HG03521 (cell line): Measurements from ENCODE around the gene FARP1.

Experiments
- ATAC-seq: cut with Tn5 transposase; IDR thresholded peaks from one replicate; pipeline ENCODE4 v1.9.1; 2021; ENCODE audit warnings: mild to moderate bottlenecking, moderate library complexity; ENCODE audit not compliant: unreplicated experiment

Gene FARP1

GRCh38 chr13:98200211-98200878 is 57.5 kb downstream of the FARP1 start:
- no peak for ATAC-seq

- ATAC-seq, result no peak
Measured at GRCh38 chr13:98201189-98201588, 58.3 kb downstream of the FARP1 start.

GRCh38 chr13:98201984-98202383 is 59.1 kb downstream of the FARP1 start:
- ATAC-seq, result no peak

- no peak for ATAC-seq
Measured at GRCh38 chr13:98203646-98204326, 60.9 kb downstream of the FARP1 start.

- no peak for ATAC-seq
Measured at GRCh38 chr13:98204546-98204945, 61.7 kb downstream of the FARP1 start.

- ATAC-seq, result no peak
Measured at GRCh38 chr13:98206946-98207345, 64.1 kb downstream of the FARP1 start.

- ATAC-seq, result no peak
Measured at GRCh38 chr13:98207416-98207815, 64.5 kb downstream of the FARP1 start.

- no peak for ATAC-seq
Measured at GRCh38 chr13:98208606-98209005, 65.7 kb downstream of the FARP1 start.

- ATAC-seq, result no peak
Measured at GRCh38 chr13:98212763-98213162, 69.9 kb downstream of the FARP1 start.

GRCh38 chr13:98213354-98213753 is 70.5 kb downstream of the FARP1 start:
- ATAC-seq, result no peak

- ATAC-seq, result no peak
Measured at GRCh38 chr13:98214008-98214643, 71.2 kb downstream of the FARP1 start.

- ATAC-seq, result no peak
Measured at GRCh38 chr13:98214707-98215106, 71.8 kb downstream of the FARP1 start.

GRCh38 chr13:98215508-98215907 is 72.6 kb downstream of the FARP1 start:
- no peak for ATAC-seq

GRCh38 chr13:98216135-98216565 is 73.3 kb downstream of the FARP1 start:
- no peak for ATAC-seq

- no peak for ATAC-seq
Measured at GRCh38 chr13:98216711-98217285, 73.9 kb downstream of the FARP1 start.

GRCh38 chr13:98217597-98217996 is 74.7 kb downstream of the FARP1 start:
- no peak for ATAC-seq

- ATAC-seq, result no peak
Measured at GRCh38 chr13:98219685-98220084, 76.8 kb downstream of the FARP1 start.

- ATAC-seq, result no peak
Measured at GRCh38 chr13:98220271-98220791, 77.4 kb downstream of the FARP1 start.

GRCh38 chr13:98221234-98221633 is 78.3 kb downstream of the FARP1 start:
- no peak for ATAC-seq

GRCh38 chr13:98222081-98222554 is 79.2 kb downstream of the FARP1 start:
- no peak for ATAC-seq

GRCh38 chr13:98222816-98223215 is 79.9 kb downstream of the FARP1 start:
- no peak for ATAC-seq
